Suppressor macrophage treated with lipopolysaccharide for 4 hours (primary cell): Measurements from ENCODE around the gene LTF.
"Not testable (repeated sequence)": the region's sequence is repeated elsewhere in the genome, so short reads cannot be mapped to it uniquely, and the experiment has no call there.

Experiments used
- DNase-seq: peaks from one replicate; pipeline ENCODE4 v3.0.0-alpha.2; 2020

LTF gene

DNA sequence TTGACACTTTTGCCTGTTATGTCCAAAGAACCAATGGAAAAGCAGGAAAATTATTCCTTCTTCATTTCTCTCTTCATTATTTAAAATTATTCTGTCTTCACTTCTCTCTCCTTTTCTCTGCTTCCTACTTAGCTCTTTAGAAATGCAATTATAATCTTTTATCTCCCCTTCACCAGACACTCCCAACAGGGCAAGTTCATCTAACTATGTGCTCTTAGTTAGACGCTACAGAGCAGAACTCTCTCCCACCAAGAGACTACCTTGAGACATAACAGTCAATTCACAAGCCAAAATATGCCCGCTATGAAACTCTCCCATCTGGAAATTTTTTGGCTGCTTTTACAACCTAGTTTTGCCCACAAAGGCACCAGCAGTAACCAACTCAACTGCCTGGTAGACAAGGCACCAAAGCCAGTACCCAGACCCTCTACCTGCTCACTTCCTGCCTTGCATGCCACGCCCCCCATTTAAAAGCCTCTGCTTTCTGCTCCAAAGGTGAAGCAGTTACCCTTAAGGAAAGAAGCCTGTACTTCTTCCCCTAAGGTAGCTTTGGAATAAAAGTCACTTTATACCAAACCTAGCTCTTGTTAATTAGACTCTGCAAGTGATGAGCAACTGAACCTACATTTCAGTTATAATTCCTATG, 29.5 kb downstream of the LTF start:
- no peak for DNase-seq

DNA sequence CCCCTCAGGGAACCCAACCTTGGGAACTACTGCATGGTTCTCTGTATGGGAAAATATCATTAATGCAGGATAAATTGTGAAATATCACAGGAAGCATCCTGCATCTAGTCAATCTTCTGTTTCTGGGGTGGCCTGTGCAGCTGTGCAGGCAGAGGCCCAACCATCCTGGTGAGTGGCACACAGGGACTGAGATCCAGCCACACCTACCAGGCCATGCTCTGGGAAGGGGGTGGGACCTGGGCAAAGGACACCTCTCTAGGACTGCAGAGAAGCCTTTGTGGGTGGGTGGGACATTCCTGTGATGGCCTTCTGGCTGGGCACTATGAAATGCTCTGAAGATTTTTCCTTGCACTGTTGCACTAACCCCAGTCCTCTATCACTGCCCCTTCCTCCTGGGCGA, 30.9 kb downstream of the LTF start:
- DNase-seq = no peak

DNA sequence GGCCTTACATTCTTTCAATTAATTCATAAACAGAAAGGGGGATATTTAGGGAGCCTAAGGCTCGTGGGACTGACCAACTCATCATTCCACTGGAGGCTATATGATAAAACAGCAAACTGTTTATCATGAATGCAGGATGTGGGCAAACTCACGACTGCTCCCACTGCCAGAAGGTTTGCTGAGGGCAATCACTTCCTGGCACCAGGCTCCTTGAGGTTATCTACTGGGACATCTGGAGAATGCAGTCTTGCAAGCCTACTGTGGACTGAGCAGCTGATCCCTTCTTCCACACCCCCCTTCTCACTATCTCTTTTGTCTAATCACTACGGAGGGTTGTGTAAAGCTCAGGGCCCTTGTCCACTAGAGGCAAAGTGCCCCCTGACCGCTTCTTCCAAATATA, 31.6 kb downstream of the LTF start:
- not testable (repeated sequence) for DNase-seq

DNA sequence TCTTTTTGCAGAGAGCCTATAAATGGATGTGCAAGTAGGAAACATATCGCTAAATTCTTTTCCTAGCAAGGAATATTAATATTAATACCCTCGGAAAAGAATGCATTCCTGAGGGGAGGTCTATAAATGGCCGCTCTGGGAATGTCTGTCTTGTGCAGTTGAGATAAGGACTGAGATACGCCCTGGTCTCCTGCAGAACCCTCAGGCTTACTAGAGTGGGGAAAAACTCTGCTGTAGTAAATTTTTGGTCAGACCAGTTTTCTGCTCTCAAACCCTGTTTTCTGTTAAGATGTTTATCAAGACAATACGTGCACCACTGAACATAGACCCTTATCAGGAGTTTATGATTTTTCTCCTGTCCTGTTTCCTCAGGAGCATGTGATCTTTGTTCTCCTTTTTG, 32.8 kb downstream of the LTF start:
- DNase-seq = not testable (repeated sequence)

DNA sequence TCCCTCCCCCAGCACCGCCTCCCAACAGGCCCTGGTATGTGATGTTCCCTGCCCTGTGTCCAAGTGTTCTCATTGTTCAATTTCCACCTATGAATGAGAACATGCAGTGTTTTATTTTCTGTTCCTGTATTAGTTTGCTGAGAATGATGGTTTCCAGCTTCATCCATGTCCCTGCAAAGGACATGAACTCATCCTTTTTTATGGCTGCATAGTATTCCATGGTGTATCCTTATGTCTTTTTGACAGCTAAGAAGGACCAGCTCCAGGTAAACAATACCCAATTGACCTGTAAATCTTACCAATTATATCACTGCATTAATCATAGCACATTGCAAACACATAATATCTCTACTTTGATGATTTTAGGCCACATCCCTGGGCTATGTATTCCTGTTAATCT, 33.8 kb downstream of the LTF start:
- DNase-seq = not testable (repeated sequence)

DNA sequence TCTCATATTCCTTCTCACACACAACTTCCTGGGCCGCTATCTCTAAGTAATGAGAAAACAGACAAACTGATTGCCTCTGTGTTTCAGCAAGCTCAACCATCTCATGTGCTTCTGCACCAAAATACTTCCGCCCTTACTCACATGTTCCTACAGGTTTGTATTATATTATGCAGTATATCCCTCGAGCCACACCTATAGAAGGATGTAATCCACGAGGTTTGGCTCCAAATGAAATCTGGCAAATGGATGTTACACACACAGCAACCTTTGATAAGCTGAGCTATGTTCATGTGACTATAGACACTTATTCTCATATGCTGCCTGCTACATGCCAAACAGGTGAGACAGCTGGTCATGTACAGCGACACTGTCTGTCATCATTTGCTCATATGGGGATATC, 35.0 kb downstream of the LTF start:
- no peak for DNase-seq

DNA sequence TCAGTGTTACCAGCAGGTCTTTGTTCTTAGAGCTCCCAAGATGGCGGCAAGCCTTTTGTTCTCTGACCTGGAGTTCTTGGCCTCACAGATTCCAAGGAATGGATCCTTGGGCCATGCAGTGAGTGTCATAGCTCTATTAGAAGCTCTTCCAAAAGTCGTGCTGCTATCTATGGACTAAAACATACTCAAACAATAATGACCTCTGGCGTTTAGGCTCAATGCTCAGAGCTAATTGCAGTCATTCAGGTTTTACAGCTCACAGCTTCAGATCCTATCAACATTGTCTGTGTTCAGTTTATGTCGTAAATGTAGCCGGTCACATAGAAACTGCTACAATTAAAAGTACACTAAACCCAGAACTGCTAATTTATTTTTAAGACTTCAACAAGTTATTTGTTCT, 35.5 kb downstream of the LTF start:
- DNase-seq = no peak

DNA sequence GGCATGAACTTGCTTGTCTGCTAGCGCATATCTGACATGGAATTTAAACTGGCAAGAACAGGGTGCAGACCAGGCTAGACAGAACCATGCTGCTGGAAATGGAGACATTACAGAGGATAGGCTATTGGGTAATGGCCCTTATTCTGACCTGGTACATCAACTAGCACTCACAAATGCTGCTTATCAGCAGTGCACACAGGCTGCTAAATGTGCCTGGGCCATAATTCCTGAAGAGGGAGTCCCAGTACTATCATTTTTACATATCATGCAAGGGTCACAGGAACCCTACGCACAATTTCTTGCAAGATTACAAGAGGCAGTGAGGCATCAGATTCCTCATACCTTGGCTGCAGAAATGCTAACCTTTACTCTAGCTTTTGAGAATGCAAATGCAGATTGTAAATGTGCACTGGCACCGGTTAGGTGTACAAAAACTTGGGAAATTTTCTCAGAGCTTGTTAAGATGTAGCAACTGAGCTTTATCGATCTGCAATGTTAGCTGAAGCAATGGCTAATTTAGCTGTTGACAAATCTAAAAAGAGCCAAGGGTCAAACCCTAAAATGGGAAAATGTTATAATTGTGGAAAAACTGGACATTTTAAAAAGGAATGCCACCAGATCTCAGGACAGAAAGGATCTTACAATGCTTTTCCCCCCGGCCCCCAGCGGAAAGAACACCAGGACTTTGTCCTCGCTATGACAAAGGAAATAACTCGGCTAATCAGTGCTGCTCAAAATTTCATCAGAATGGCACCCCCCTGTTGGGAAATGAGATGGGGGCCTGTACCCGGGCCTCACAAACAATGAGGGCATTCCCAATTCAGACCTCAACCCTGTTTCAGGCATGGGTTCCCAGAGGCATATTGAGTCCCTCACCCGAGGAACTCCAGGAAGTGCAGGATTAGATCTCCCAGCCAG, 36.5 kb downstream of the LTF start:
- DNase-seq = no peak

DNA sequence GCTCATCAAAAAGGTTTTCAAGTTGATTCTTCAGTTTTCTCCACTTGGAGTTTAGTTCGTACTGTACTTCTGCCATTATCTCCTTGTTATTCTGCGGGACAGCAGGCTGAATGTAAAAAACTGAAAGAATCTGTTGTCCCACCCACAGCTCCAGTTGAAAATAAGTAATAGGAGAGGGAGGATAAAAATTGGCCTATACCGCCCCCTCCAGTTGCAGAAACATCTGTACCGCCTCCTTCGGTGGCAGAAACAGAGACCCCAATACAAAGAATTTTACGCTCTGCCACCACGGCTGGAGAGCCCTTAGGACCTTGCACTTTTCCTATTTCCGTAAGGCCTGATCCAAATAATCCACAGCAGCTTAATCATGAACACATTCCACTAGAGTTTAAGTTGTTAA, 37.3 kb downstream of the LTF start:
- not testable (repeated sequence) for DNase-seq

DNA sequence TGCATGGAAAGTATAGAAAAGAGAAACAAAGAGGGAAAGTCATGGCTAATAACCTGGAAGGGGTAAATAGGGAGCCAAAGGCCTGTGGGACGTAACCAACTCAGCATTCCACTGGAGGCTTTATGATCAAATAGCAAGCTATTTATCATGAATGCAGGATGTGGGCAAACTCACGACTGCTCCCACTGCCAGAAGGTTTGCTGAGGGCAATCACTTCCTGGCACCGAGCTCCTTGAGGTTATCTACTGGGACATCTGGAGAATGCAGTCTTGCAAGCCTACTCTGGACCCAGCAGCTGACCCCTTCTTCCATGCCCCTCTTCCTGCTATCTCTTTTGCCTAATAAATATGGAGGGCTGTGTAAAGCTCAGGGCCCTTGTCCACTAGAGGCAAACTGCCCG, 38.2 kb downstream of the LTF start:
- not testable (repeated sequence) for DNase-seq

DNA sequence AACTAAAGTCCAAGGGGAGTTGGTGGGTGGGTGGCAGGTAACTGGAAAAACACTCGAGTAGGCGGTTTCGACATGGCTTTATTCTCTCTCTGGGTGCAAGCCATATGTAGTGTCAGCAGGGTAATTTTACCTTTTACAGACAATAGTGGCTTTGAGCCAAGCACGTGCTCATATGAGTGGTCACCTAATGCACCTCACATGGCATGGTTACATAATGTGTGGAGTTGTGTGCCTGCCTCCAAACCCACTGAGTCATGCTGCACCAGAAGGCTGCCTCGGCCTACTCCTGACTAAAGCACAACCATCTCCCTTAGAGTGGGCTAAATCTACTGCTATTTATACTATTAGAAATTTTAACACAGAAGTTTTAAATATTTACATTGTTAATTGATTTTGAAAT, 41.1 kb downstream of the LTF start:
- DNase-seq = peak; percentile 35

DNA sequence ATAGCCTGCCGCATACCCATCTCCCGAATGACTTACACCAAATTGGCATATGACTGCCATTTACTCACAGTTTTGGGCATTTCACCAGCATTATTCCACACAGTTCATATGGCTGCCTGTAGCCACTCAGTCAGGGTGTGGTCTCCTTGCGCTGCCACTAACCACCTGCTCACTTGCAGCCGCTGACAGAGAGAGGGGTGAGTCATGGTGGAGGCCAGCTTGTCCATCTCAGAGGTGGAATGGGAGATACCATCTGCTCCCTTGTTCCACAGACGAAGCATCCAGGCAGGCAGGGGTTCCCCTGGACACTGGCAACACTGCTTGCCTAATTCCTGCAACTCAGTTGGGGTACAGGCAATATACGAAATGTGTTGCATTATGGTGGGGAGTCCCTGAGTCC, 42.1 kb downstream of the LTF start:
- no peak for DNase-seq

DNA sequence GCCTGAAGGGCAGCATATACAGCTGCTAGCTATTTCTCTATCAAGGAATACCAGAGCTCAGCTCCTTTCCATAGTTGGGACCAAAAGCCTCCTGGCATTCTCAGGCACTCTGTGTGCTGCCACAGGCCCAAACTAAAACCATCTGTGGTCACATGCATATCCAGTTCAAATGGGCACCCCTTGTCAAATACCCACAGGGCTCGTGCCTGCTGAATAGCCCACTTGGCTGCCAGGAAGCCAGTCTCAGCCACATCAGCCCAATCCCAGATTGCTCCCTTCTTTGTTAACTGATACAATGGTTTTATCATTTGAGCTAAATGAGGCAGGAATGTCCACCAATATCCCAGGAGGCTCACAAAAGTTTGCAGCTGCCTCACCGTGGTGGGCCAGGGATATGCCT, 43.8 kb downstream of the LTF start:
- DNase-seq = no peak

DNA sequence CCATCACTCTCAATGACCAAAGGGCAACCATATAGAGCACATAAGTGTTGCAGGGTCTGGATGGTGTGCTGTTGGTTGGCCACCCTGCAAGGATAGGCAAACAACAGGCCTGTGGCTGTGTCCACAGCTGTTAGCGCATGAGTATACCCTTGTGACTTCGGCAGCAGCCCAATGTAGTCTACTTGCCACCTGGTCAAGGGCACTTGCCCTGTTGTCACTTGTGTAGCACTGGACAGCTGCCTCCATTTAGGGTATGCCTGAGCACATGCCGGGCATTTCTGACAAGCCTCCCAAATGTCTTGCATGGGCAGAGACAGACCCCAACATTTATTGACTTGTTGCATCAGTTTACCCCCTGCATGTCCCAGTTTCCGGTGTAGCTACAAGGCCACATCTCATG, 44.9 kb downstream of the LTF start:
- no peak for DNase-seq

DNA sequence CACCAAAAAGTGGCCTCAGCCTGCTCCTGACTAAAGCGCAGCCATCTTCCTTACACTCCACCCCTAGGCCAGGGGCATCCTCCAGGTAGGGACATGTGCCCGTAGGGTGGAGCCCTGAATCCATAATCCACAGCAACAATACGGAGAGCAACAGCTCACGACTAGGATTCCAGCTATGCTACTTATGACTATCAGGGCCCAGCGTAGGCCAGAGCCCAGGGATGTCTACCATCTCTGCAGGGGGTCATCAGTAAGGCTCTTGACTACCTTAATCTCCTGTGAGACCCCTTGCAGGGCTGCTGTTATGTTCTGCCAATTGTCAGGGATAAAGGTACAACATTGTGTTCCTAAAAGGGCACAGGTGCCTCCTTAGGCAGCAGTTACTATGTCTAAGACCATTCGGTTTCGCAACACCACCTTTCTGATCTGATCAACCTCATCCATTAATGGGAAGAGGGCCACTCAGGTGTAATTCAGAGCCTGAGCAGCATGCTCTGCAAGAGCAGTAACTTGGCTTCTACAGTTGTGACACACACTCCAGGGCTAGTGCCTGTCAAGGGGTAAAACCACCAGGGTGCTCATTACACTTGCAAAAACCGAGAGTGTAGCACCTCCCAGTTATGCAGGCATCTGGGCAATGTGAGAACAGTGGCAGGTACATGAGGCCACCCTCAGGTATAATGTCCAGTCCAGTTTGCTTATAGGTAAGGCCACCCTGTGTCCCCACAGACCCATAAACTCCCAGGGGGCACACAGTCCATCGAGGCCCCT, 46.7 kb downstream of the LTF start:
- no peak for DNase-seq

DNA sequence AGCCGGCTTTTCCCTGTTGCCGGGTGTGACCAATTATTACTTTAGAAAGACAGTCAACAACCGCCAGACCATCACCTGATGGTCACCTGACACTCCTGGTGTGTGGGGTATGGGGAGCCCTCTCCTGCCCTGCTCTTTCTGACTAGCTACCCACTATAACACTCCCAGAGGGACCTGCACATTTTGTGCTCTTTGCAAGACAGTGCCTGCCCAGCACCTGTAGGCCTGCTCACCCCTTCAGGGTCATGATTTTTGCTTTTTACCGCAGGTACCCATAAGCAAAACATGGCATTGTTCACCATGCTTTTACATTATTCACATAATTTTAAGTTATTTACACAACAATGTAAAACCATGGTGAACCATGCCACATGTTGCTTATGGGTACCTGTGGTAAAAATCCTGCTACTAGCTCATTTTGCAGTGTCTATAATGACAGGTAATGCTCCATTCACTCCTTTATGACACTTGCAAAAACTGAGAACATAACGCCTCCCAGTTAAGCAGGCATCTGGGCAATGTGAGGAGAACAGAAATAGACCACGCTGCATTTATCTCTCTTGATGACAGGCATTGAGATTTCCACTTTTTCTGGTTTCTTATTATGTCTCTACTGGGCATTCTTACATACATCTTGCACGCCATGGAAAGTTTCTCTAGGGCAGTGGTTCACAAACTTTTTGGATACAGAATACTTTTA, 47.7 kb downstream of the LTF start:
- no peak for DNase-seq

DNA sequence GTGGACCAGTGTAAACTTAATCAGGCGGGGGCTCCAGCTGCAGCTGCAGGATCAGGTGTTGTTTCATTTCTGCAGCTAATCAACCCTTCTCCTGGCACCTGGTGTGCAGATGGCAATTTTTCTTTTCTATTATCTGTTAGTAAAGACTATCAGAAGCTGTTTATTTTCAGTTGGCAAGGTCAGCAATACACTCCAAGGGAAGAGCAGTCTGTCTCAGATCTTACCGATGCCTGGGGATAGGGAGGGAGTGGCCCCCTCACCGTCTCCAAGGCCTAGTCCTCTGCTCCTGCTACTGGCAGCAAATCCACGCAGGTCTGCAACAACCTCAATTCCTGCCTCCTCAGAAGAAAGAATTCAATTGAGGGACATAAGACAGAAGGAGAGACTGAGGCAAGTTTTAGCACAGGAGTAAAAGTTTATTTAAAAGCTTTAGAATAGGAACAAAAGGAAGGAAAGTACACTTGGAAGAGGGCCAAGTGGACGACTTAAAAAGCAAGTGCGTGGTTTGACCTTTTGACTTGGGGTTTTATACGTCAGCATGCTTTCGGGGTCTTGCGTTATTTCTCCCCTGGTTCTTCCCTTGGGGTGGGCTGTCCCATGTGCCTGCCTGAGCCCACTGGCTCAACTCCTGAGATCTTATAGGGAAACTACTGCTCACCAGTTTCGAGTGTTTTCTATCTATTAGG, 48.4 kb downstream of the LTF start:
- peak; percentile 46 for DNase-seq

DNA sequence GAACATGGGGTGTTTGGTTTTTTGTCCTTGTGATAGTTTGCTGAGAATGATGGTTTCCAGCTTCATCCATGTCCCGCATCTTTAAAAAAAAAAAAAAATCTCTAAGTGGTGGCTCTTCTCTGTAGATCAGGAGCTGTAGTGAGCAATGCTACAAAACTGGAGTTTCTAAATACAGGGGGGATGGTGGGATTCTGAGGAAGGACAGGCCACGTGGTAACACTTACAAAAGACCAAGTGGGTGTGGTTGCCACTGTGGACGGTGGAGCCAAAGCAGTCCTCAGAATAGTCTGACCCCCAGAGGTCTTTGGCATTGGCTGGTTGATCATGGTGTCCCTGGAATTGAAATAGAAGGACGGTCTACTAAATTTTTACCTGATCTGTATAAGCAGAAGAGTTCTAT, 50.0 kb downstream of the LTF start:
- no peak for DNase-seq

DNA sequence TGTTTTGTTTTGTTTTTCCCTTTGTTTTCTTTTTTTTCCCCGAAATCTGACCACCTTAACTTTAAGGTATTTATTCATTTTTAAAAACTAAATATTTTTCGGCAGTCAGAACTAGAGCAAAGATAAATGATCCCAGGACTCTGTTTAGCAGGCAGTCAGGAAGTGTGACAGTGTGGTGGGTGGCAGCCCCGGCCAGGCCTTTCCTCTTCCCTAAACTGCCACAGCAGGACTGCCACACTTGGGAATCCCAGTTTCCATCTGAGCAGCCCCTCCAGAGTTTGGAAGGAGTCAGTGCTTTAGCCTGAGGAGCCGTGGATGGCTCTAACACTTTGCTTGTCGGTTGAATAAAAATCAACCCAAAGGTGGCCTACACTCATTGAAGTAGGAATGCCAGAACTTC, 50.8 kb downstream of the LTF start:
- peak; percentile 45 for DNase-seq

DNA sequence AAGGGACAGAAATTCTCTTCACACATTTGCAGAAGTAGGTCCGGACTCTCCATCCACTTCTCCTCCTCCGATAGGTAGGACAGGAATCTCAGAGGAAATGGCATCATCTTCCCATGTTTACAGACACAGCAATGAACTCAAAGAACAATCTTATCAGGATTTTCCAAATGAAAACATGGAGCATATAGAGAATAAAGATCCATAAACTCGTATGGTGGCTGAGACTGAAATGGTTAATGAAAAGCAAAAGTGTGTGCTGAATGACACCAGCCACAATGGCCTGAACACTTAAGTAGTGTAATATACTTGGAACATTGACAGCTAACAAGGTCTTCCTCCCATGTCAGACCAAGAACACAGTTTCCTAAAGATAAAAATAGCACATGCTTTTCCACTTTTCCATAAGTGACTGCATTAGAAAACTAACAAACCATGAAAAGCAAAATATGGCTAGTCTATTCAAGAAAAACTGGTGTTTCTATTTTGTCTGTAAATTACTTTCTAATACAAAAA, 51.9 kb downstream of the LTF start:
- no peak for DNase-seq

DNA sequence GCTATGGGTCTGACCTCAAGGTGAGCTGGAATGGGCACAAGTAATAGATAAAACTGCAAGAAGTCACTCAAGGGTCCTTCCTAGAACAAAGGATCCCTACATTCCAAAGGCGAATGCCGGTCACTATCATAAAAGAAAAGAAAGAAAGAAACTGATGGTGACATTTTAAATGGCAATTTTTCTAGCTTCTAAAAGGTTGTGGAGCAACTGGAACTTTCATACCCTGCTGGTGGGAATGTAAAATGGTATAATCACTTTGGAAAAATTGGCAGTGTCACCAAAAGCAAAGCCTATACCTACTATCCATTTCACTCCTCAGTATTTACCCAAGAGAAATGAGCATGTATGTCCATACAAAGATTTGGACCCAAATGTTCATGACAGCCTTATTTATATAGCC, 53.4 kb downstream of the LTF start:
- no peak for DNase-seq

DNA sequence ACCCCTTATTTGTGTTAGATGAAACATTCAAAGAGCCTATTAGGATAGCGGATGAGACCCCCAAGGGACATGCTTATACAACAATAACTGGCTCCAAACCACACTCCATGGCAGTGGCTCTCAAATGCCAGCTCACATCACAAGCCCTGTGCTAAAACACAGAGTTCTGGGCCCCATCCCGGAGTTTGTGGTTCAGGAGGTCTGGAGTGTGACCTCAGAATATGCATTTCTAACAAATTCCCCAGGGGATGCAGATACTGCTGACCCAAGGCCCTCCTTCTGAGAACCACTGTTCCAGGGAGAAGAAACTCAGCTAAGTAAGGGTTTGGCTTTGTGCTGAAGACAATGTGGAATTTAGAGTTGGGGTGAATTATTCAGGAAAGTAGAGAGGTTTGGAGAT, 54.0 kb downstream of the LTF start:
- peak; percentile 9 for DNase-seq
